Stimulated activated CD4-positive, alpha-beta T cell treated with anti-CD3 and anti-CD28 coated beads, Interleukin-12 subunit alpha, Interleukin-12 subunit beta, amount 100 ng/mL, for 24 hours (primary cell): ENCODE measurements around the gene R3HDM1.
"Not testable (repeated sequence)": the region's sequence is repeated elsewhere in the genome, so short reads cannot be mapped to it uniquely, and the experiment has no call there.

Source experiments
- DNase-seq, 2 experiments: peaks; one replicate each; pipeline ENCODE4 v3.0.0-alpha.2; 2020; ENCODE audit warnings: low read depth in 2 of 2

Gene R3HDM1

DNA sequence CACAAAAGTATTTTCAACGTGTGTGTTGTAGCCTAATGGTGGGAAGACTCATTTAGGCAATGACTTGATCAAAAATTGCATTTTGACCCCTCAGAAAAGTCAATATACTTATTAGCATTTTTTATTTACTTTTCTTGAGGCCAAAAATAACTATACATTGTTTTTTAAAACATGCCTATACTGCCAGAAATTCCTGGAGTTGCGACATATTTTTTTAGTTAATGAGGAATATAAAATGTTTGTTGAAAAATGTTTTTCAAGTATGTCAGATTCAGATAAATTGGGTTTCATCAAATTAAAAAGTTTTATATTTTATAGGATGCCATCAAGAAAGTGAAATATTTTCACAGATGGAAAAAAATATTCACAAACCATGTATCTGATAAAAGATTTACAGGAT, 39.6 kb downstream of the R3HDM1 start:
- DNase-seq: no peak

GRCh38 chr2:135573620-135574019, 42.3 kb downstream of the R3HDM1 start:
- DNase-seq: no peak

DNA sequence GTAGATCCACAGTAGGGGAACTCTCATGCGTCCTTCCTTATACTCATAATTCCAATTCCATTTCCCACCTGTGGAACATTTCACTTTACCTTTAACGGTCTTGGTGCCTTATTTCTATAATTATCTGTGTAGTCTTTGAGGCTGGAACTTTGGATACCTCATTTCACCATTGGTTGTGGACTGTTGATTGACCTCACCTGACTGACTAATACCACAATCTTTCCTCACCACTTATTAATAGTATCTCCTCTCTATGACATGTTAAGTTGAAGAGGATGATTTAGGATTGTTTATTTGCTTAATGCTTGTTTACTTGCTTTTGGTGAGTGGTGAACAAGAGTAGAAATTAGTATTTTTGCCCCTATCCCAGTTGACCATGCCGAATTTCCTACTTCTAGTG, 50.0 kb downstream of the R3HDM1 start:
- DNase-seq: no peak

DNA sequence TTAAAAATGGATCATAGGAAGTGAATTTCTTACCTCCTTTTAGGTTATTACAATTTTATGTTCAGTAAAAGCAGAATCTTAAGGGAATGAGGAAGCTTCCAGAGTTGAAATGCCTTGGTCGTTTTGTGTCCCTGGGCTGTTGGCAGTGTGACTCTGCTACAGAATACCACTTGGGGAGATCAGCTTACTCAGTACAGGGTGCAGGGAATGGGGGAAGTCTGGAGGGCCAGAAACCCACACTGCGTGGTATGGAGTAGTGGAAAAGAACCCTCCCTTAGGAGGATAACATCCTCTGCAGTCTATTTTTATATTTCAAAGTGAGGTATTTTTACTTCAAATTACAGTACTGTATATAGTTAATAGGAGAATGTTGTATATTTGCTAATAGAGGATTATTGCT, 51.1 kb downstream of the R3HDM1 start:
- no peak for DNase-seq

DNA sequence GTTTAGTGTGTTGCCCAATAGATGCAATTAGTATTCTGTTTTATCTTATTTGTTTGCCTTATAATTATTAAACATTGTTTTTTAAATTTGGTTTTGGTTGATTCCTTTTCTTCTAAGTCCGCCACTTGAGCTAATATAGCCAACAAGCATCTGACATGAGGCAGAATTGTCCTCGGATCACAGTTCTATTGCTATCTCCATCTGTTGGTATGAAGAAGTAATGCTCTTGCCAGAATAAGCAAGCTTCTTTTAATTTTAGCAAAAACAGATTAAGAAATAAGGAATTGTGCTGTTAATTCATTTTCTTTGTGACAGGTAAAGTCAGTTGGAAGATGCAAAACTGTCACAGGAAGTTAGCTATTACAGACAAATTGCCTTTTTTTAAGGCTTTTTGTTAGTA, 54.3 kb downstream of the R3HDM1 start:
- DNase-seq: no peak

DNA sequence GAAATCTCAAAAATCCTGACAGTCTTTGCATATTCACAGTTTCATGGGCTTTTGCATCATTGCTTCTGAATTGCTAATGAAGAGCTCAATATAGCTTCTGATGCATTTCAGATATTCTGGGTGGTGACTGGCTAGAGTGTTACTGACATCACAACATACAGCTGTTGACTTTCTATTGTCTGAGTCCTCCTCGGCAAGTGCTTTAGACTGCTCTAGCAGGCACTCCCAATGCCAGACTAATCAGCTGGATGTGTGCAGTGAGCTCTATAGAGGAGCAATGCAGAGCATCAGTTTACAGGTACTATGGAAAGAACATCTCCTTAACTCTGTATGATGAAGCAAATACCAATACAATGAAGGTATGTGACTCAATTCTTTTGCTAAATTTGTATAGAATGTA, 54.9 kb downstream of the R3HDM1 start:
- no peak for DNase-seq

- DNase-seq: no peak
These were observed 56.7 kb downstream of the R3HDM1 start for GRCh38 chr2:135587958-135588357.

GRCh38 chr2:135590619-135591260, 59.5 kb downstream of the R3HDM1 start:
- no peak for DNase-seq

- DNase-seq: no peak
These were observed 69.6 kb downstream of the R3HDM1 start for GRCh38 chr2:135600915-135601314.

DNA sequence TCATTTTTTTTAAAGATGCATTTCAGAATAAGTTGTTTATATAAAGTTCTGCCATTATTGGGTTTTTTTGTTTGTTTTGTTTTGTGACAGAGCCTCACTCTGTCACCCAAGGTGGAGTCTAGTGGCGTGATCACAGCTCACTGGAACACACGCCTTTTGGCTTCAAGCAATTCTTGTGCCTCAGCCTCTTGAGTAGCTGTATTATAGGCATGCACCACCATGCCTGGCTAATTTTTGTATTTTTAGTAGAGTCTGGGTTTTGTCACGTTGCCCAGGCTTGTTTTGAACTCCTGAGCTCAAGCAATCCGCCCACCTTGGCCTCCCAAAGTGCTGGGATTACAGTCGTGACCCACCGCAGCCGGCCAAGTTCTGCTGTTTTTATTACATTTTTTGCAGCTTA, 72.3 kb downstream of the R3HDM1 start:
- no peak for DNase-seq

DNA sequence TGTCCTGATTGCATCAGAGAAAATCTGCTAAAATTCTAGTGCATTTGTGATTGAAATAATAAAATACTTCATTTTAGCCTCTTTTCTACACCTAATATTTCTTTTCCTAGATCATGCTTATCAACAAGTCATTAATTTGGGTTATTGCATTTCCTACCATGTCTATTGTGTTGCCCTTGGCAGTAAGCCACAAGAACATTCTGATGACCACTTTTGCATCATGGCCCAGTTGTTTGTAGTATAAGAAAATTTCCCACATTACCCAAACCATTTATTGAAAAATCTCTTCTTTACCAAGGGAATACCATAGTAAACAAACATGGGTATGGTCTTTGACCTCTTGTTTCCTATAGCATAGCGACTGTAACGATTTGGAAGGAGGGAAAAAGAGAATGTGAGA, 76.3 kb downstream of the R3HDM1 start:
- DNase-seq: no peak

DNA sequence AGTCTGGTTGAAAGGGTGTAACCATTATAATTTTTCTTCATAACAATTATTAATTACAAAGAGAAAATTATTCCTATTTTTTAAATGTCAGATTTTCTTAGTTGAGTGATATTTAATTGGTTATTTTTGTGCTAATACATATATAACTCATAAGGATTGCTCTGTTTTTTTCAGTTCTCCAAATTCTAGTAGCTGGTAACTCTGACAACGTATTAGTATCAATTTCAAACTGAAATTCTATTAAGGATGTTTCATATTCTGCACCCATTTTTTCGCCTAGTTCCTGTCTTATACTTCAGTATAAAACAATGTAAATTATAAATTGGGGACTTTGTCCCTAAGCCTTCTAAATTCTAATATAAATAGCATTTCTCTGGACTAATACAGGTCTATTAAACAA, 81.0 kb downstream of the R3HDM1 start:
- DNase-seq: no peak

DNA sequence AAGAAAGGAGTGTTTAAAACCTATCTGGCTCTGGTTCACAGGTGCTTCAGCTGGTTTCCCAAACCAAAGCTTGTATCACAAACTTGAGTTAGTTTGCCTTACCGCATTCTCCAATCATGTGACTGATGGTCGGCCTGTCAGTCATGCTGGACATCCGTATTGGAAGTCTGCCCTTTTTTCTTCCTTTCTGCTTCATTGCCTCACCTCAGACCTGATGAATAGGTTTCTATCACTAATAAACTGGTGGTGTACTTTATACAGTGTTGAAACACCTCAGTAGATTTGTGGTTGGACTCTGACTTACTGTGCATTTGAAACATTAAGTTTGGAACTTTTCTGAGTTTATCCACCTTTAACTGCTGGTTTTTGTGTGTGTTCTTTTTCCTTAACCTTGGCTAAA, 84.1 kb downstream of the R3HDM1 start:
- no peak for DNase-seq

- no peak for DNase-seq
These were observed 86.3 kb downstream of the R3HDM1 start for GRCh38 chr2:135617501-135618015.

- DNase-seq: no peak
These were observed 88.9 kb downstream of the R3HDM1 start for GRCh38 chr2:135620198-135620597.

GRCh38 chr2:135629520-135629919, 98.2 kb downstream of the R3HDM1 start:
- no peak for DNase-seq

- DNase-seq: not testable (repeated sequence)
These were observed 98.8 kb downstream of the R3HDM1 start for GRCh38 chr2:135630034-135630433.

- DNase-seq: no peak
These were observed 99.2 kb downstream of the R3HDM1 start for GRCh38 chr2:135630488-135630887.

- DNase-seq: no peak
These were observed 102.3 kb downstream of the R3HDM1 start for GRCh38 chr2:135633582-135633981.

- no peak for DNase-seq
These were observed 104.0 kb downstream of the R3HDM1 start for GRCh38 chr2:135635212-135635835.

GRCh38 chr2:135636982-135637381, 105.7 kb downstream of the R3HDM1 start:
- no peak for DNase-seq

DNA sequence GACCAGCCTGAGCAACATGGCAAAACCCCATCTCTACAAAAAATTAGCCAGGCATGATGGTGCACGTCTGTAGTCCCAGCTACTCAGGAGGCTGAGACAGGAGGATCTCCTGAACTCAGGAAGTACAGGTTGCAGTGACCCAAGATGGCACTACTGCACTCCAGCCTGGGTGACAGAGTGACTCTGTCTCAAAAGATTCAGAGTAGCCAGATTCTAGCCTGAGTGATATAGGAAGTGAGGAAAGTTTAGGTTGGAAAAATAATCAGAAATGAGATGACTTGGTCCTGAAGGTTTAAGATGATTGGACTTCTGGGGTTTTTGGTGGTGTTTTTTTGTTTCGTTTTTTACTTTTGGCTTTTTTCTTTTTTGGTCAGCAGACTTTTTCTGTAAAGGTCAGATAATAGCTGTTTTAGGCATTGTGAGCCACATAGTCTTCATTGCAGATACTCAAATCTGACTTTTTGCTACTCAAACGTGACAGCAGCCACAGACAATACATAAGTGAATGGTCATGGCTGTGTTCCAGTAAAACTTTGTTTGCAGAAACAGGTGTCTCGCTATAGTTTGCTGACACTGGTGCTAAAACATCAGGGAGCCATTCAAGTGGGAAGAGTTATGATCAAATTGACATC, 106.3 kb downstream of the R3HDM1 start:
- DNase-seq: no peak

DNA sequence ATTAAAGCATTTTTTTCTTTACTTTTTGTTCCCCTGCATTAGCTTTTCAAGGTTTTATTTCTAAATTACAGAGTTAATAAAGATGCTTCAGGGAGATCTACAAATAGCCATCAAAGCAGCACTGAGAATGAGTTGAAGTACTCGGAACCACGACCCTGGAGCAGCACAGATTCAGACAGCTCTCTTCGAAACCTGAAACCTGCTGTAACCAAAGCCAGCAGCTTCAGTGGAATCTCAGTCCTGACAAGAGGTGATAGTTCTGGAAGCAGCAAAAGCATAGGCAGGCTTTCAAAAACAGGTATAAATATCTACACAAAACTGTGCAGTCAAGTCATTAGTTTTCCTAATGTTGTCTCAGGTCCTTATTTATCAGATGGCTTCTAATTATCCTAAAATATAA, 107.5 kb downstream of the R3HDM1 start:
- DNase-seq: no peak
